ENCODE data around the gene TBC1D5.

GRCh38 chr3:17500618-17501017 is 241.8 kb downstream of the TBC1D5 start:
- TF ChIP-seq EZH2 (IDR thresholded peaks at IDR 0.05; ENCODE audit: insufficient read depth, poor library complexity, severe bottlenecking) (no peak), EZH2phosphoT487 (IDR thresholded peaks at IDR 0.05; ENCODE audit: insufficient read depth, low read depth) (no peak)

Measured in GM23248 (cell line).